Endothelial cell (in vitro differentiated cells): ENCODE measurements around the gene HDLBP. TPM values are rescaled to one million over a fixed set of nuclear protein-coding genes. Genes with fewer than 3 reads are reported as not detected.

Experiments used
- DNase-seq: peaks from one replicate; pipeline ENCODE4 v3.0.0; 2021; ENCODE audit warnings: low spot score
- H3K27ac Mint-ChIP-seq: one replicate; pipeline ENCODE4 v1.8.0; 2021; ENCODE audit warnings: mixed read lengths, inconsistent platforms; ENCODE audit not compliant: unreplicated experiment
- H3K27me3 Mint-ChIP-seq: one replicate; pipeline ENCODE4 v1.8.0; 2021; ENCODE audit warnings: mild to moderate bottlenecking, moderate library complexity, mixed read lengths, inconsistent platforms; ENCODE audit not compliant: unreplicated experiment
- H3K36me3 Mint-ChIP-seq: one replicate; pipeline ENCODE4 v1.8.0; 2021; ENCODE audit warnings: mild to moderate bottlenecking, low read depth, mixed read lengths, inconsistent platforms; ENCODE audit not compliant: unreplicated experiment
- H3K4me1 Mint-ChIP-seq: one replicate; pipeline ENCODE4 v1.8.0; 2021; ENCODE audit warnings: mild to moderate bottlenecking, mixed read lengths, inconsistent platforms; ENCODE audit not compliant: unreplicated experiment
- H3K4me3 Mint-ChIP-seq: one replicate; pipeline ENCODE4 v1.8.0; 2021; ENCODE audit warnings: mild to moderate bottlenecking, mixed read lengths, inconsistent platforms; ENCODE audit not compliant: unreplicated experiment
- H3K9me3 Mint-ChIP-seq: one replicate; pipeline ENCODE4 v1.8.0; 2021; ENCODE audit warnings: mixed read lengths, inconsistent platforms; ENCODE audit not compliant: unreplicated experiment
- CTCF ChIP-seq: fragments of 200-600 bp; sonication (generic); IDR thresholded peaks from one replicate; pipeline ENCODE4 v1.5.0; 2021; ENCODE audit warnings: antibody characterized with exemption; ENCODE audit not compliant: unreplicated experiment
- total RNA-seq: library from RNA; stranded (reverse); fragmentation: NEBNext Ultra II Directional; extraction: Animal tissue kit (Norgen Biotek cat#: 25700); gene quantifications from one replicate; pipeline ENCODE4 v1.2.1, GENCODE V29; 2021; ENCODE audit not compliant: unreplicated experiment

The HDLBP gene
- total RNA-seq, 1 donor from 2014 or later: 364 TPM

- TF ChIP-seq CTCF: no peak
- Mint-ChIP-seq H3K27me3 (peaks cover 1% of the 10 kb centered on the region), H3K36me3 (no peaks in the 10 kb centered on the region), H3K4me1 (no peaks in the 10 kb centered on the region), H3K9me3 (no peaks in the 10 kb centered on the region), H3K4me3 (no peak overlapping the region), H3K27ac (no peak overlapping the region)
- DNase-seq: no peak
Observed at GRCh38 chr2:241202681-241203080, 112.8 kb downstream of the HDLBP start.

- Mint-ChIP-seq H3K36me3 (no peaks in the 10 kb centered on the region), H3K4me1 (no peaks in the 10 kb centered on the region), H3K27ac (no peak overlapping the region), H3K27me3 (peaks cover 1% of the 10 kb centered on the region), H3K4me3 (no peak overlapping the region), H3K9me3 (no peaks in the 10 kb centered on the region)
- no peak for DNase-seq
- TF ChIP-seq CTCF: no peak
Observed at GRCh38 chr2:241202268-241202585, 113.2 kb downstream of the HDLBP start.

DNA sequence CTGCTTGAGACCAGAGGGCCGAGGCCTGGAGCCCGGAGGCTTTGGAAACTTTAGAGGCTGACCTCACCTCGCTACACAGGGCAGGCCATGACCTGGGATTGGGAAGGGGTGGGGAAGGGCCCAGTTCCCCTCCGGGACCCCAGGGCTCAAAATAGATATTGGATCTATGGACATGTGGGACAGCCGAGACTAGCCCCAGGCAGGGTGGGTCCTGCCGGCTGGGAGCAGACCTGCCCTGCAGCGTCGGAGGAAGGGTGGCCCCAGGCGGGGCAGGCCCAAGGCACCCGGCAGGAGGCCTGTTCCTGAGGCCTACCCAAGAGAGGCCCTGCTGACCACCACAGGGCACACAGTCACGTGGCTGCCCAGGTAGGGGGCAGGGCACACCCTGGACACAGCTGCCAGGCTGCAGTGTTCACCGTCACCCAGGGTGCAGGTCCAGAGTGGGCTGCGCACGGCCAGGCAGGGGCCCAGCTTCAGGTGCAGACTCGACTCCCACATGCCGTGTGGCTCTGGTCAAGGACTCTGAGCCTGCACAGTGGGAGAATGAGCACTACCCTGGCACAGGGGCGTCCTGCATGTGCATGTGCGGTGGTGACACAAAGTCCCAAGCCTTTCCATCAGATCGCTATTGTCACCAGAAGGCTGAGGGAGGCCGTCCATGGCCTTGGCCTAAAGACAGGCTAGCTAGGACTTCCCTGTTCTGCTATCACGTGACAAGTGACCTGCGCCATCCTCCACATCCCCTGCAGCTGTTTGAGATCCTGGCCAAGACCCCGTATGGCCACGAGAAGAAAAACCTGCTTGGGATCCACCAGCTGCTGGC is 113.8 kb downstream of the HDLBP start:
- Mint-ChIP-seq H3K27me3 (peaks cover 1% of the 10 kb centered on the region), H3K36me3 (no peaks in the 10 kb centered on the region), H3K9me3 (no peaks in the 10 kb centered on the region), H3K4me3 (no peak overlapping the region), H3K4me1 (no peaks in the 10 kb centered on the region), H3K27ac (no peak overlapping the region)
- TF ChIP-seq CTCF: no peak
- no peak for DNase-seq

GRCh38 chr2:241200822-241201395 is 114.6 kb downstream of the HDLBP start:
- H3K27ac Mint-ChIP-seq: no peak overlapping the region
- H3K4me3 Mint-ChIP-seq: no peak overlapping the region
- peaks cover 3% of the 10 kb centered on the region for H3K27me3 Mint-ChIP-seq

More at GRCh38 chr2:241200822-241201395, 114.6 kb downstream of the HDLBP start:
- H3K4me1 Mint-ChIP-seq: no peaks in the 10 kb centered on the region
- no peaks in the 10 kb centered on the region for H3K36me3 Mint-ChIP-seq
- no peak for DNase-seq
- no peak for TF ChIP-seq CTCF
- H3K9me3 Mint-ChIP-seq: no peaks in the 10 kb centered on the region
